SK-N-SH (cell line): ENCODE measurements around the gene AP2A2. TPM values are rescaled to one million over a fixed set of nuclear protein-coding genes. Genes with fewer than 3 reads are reported as not detected.

Source experiments
- CTCF ChIA-PET: fragments of 300-600, 350-600 bp; formaldehyde crosslinking; extraction: SDS; loops from one replicate; lab custom pipeline; 2021; lab: Yijun Ruan, JAX
- POLR2A ChIA-PET: fragments of 350-600 bp; sonication (Branson Sonifier 250); formaldehyde crosslinking; extraction: SDS; loops from one replicate; lab custom pipeline; 2020; ENCODE audit warnings: antibody characterized with exemption, inconsistent platforms; lab: Yijun Ruan, JAX
- DNase-seq: peaks from one replicate; pipeline ENCODE4 v3.0.0; 2012
- H2AFZ ChIP-seq: fragments of 200-600 bp; sonication (generic); 2 replicates; pipeline ENCODE4 v1.8.1; 2016; ENCODE audit warnings: antibody characterized with exemption, mild to moderate bottlenecking, low read depth
- H3F3A ChIP-seq: fragments of 200-600 bp; sonication (generic); replicated peaks from 2 replicates; pipeline ENCODE3; 2016; ENCODE audit warnings: antibody characterized with exemption, mild to moderate bottlenecking; ENCODE audit not compliant: insufficient read depth
- H3K27ac ChIP-seq, 2 experiments: fragments of 200-500 bp in 1 of 2; fragments of 200-600 bp in 1 of 2; sonication (Bioruptor generic) in 1 of 2; sonication (generic), shearing (Covaris generic) in 1 of 2; 2 replicates each; pipeline versions ENCODE4 v1.5.1 to v1.6.1; 2014 to 2016; ENCODE audit warnings: low read depth in 2 of 2, inconsistent platforms in 1 of 2, low read length in 1 of 2, mild to moderate bottlenecking in 1 of 2, mixed read lengths in 1 of 2
- H3K27me3 ChIP-seq: fragments of 200-600 bp; sonication (generic), shearing (Covaris generic); 2 replicates; pipeline ENCODE4 v1.6.1; 2016; ENCODE audit warnings: mixed run types; ENCODE audit not compliant: insufficient read depth
- H3K36me3 ChIP-seq, 2 experiments: fragments of 200-500 bp in 1 of 2; fragments of 200-600 bp in 1 of 2; sonication (Bioruptor generic) in 1 of 2; sonication (generic) in 1 of 2; replicated peaks in 1 of 2; 2 replicates each; pipeline versions ENCODE3 to v1.5.1; 2014 to 2016; ENCODE audit warnings: low read length in 1 of 2, mild to moderate bottlenecking in 1 of 2; ENCODE audit not compliant: insufficient read depth in 2 of 2, control insufficient read depth in 1 of 2
- H3K4me1 ChIP-seq, 2 experiments: fragments of 200-500 bp in 1 of 2; fragments of 200-600 bp in 1 of 2; sonication (Bioruptor generic) in 1 of 2; sonication (generic), shearing (Covaris generic) in 1 of 2; 2 replicates each; pipeline versions ENCODE4 v1.5.1 to v1.6.1; 2014 to 2016; ENCODE audit warnings: low read depth in 1 of 2, low read length in 1 of 2, mixed run types in 1 of 2; ENCODE audit not compliant: insufficient read depth in 2 of 2, control insufficient read depth in 1 of 2
- H3K4me2 ChIP-seq: fragments of 200-600 bp; sonication (generic), shearing (Covaris generic); 2 replicates; pipeline ENCODE4 v1.6.1; 2017; ENCODE audit warnings: mixed run types
- H3K4me3 ChIP-seq, 2 experiments: fragments of 200-500 bp in 1 of 2; fragments of 200-600 bp in 1 of 2; sonication (Bioruptor generic) in 1 of 2; sonication (generic), shearing (Covaris generic) in 1 of 2; 2 replicates each; pipeline versions ENCODE4 v1.5.1 to v1.8.1; 2014 to 2016; ENCODE audit warnings: low read depth in 2 of 2, inconsistent platforms in 1 of 2, low read length in 1 of 2, mild to moderate bottlenecking in 1 of 2, mixed read lengths in 1 of 2, moderate library complexity in 1 of 2
- H3K79me2 ChIP-seq: fragments of 200-600 bp; sonication (generic); 2 replicates; pipeline ENCODE4 v1.8.1; 2017; ENCODE audit warnings: mild to moderate bottlenecking; ENCODE audit not compliant: insufficient read depth
- H3K9ac ChIP-seq: fragments of 200-600 bp; sonication (generic); 2 replicates; pipeline ENCODE4 v1.6.1; 2017; ENCODE audit warnings: mixed run types
- H3K9me2 ChIP-seq: fragments of 200-600 bp; sonication (generic); 2 replicates; pipeline ENCODE4 v1.6.1; 2017; ENCODE audit warnings: mixed run types
- H3K9me3 ChIP-seq: fragments of 200-600 bp; sonication (generic); 2 replicates; pipeline ENCODE4 v1.6.1; 2017; ENCODE audit warnings: mixed run types, mild to moderate bottlenecking, moderate library complexity
- H4K20me1 ChIP-seq: fragments of 200-600 bp; sonication (generic); 2 replicates; pipeline ENCODE4 v1.6.1; 2017; ENCODE audit warnings: mild to moderate bottlenecking, mixed run types; ENCODE audit not compliant: insufficient read depth
- CHD2 ChIP-seq: fragments of 150-350 bp; IDR thresholded peaks from 2 replicates; pipeline ENCODE4 v1.6.1; 2018; ENCODE audit warnings: low read length; ENCODE audit not compliant: partially characterized antibody
- EZH2phosphoT487 ChIP-seq: fragments of 200-600 bp; sonication (generic); IDR thresholded peaks from 2 replicates; pipeline ENCODE4 v1.6.1; 2017; ENCODE audit warnings: low read depth, mixed run types, mild to moderate bottlenecking, antibody characterized with exemption, moderate library complexity, borderline replicate concordance
- FOXM1 ChIP-seq: IDR thresholded peaks from 2 replicates; pipeline ENCODE4 v1.4.0; 2012; ENCODE audit warnings: low read depth, mild to moderate bottlenecking
- GABPA ChIP-seq: IDR thresholded peaks from 2 replicates; pipeline ENCODE4 v1.4.0; 2012; ENCODE audit warnings: low read depth, mild to moderate bottlenecking
- GATA2 ChIP-seq: sonication (generic); formaldehyde crosslinking; IDR thresholded peaks from 2 replicates; pipeline ENCODE4 v1.5.0; 2020; ENCODE audit warnings: mild to moderate bottlenecking, missing genetic modification reagents
- POLR2AphosphoS5 ChIP-seq: IDR thresholded peaks from 2 replicates; pipeline ENCODE4 v1.6.1; 2012; ENCODE audit warnings: low read depth, low read length
- RAD21 ChIP-seq: IDR thresholded peaks from 2 replicates; pipeline ENCODE4 v1.6.1; 2012; ENCODE audit warnings: mild to moderate bottlenecking, low read length
- RCOR1 ChIP-seq: fragments of 150-350 bp; IDR thresholded peaks from 2 replicates; pipeline ENCODE4 v1.6.1; 2017; ENCODE audit warnings: antibody characterized with exemption, low read length
- RFX5 ChIP-seq: IDR thresholded peaks from 2 replicates; pipeline ENCODE4 v1.6.1; 2012; ENCODE audit warnings: mild to moderate bottlenecking, improper control_type of control experiment, low read length
- RXRA ChIP-seq: IDR thresholded peaks from 2 replicates; pipeline ENCODE4 v1.4.0; 2012; ENCODE audit warnings: low read depth, mild to moderate bottlenecking, borderline replicate concordance
- SMC3 ChIP-seq: IDR thresholded peaks from 2 replicates; pipeline ENCODE4 v1.6.1; 2012; ENCODE audit warnings: low read depth, low read length, improper control_type of control experiment
- YY1 ChIP-seq: IDR thresholded peaks from 2 replicates; pipeline ENCODE4 v1.4.0; 2012; ENCODE audit warnings: low read depth, mild to moderate bottlenecking
- WGBS: methylation state at CpG from one replicate; pipeline ENCODE4 v1.1.6; 2017; ENCODE audit warnings: low lambda C conversion rate; 5-methylcytosine and 5-hydroxymethylcytosine counted together
- polyA plus RNA-seq, 3 experiments: library from polyadenylated mRNA; depleted of rRNA; stranded (reverse); fragments of >200 nt; gene quantifications; 2 replicates each; pipeline ENCODE4 v1.2.3, GENCODE V29; 2012
- TF ChIP-seq, protein P1 (sequence below): IDR thresholded peaks from 2 replicates; pipeline ENCODE4 v1.6.1; 2012; ENCODE audit warnings: mild to moderate bottlenecking, low read depth, low read length, moderate library complexity
- TF ChIP-seq, protein P2 (sequence below): IDR thresholded peaks from 2 replicates; pipeline ENCODE4 v1.4.0; 2012; ENCODE audit warnings: low read depth

AP2A2 gene
- polyA plus RNA-seq, 1 of the 3 experiments (the other 2 are of a cell fraction), result 42.7 TPM

DNA sequence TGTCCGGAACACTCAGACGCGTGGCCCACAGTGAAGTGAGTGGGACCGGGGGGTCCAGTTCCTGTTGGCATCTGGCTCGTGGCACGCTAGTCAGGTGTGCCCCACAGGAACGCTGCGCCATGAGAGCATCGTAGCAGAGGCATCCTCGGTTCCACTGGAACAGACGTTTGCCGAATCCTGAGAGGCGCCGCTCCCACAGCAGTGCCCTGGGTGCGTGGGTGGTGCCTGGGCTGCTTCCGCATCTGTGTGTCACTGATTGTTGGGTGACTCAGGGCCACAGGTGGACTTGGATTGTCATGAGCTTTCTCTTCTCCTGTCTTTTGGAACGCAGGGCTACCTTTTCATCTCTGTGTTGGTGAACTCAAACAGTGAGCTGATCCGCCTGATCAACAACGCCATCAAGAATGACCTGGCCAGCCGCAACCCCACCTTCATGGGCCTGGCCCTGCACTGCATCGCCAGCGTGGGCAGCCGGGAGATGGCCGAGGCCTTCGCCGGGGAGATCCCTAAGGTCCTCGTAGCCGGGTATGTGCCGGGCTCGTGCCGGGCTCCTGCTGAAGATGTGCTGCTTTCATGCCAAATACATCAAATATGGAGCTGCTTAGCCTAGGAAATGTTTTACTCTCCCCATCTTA is 46.2 kb downstream of the AP2A2 start (continued):
- TF ChIP-seq, protein P1, sequence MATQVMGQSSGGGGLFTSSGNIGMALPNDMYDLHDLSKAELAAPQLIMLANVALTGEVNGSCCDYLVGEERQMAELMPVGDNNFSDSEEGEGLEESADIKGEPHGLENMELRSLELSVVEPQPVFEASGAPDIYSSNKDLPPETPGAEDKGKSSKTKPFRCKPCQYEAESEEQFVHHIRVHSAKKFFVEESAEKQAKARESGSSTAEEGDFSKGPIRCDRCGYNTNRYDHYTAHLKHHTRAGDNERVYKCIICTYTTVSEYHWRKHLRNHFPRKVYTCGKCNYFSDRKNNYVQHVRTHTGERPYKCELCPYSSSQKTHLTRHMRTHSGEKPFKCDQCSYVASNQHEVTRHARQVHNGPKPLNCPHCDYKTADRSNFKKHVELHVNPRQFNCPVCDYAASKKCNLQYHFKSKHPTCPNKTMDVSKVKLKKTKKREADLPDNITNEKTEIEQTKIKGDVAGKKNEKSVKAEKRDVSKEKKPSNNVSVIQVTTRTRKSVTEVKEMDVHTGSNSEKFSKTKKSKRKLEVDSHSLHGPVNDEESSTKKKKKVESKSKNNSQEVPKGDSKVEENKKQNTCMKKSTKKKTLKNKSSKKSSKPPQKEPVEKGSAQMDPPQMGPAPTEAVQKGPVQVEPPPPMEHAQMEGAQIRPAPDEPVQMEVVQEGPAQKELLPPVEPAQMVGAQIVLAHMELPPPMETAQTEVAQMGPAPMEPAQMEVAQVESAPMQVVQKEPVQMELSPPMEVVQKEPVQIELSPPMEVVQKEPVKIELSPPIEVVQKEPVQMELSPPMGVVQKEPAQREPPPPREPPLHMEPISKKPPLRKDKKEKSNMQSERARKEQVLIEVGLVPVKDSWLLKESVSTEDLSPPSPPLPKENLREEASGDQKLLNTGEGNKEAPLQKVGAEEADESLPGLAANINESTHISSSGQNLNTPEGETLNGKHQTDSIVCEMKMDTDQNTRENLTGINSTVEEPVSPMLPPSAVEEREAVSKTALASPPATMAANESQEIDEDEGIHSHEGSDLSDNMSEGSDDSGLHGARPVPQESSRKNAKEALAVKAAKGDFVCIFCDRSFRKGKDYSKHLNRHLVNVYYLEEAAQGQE, result no peak
- TF ChIP-seq FOXM1 (no peak), GATA2 (no peak), RAD21 (no peak), RFX5 (no peak), RCOR1 (no peak), POLR2AphosphoS5 (no peak)
- TF ChIP-seq, protein P2, sequence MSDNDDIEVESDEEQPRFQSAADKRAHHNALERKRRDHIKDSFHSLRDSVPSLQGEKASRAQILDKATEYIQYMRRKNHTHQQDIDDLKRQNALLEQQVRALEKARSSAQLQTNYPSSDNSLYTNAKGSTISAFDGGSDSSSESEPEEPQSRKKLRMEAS, result no peak

DNA sequence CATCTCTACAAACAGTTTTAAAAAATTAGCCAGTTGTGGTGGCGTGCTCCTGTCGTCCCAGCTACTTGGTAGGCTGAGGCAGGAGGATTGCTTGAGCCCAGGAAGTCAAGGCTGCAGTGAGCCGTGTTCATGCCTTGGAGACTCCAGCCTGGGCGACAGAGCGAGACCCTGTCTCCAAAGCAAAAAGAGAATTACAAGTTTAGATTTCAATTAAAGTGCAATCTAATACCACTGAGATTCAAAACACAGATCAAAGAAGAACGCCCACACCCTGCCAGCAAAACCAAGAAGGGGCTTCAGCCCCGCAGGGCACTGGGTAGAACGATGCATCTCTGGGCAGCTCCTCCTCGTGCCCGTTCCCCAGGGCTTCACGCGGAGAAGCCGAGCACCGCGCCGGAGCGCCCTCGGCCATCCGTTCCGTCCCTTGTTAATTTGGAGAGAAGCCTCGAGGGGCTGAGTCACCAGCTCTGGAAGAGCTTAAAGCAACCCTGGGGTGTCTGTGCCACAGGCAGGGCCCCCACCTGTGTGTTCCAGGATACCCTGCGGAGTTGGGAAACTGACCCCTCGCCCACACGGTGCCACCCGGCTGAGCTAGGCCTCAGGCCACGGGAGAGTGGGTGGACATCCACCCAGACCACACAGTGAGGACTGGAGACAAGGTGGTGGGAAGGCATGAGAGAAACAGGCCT is 47.0 kb downstream of the AP2A2 start:
- H4K20me1 ChIP-seq, result peaks cover 9% of the 10 kb centered on the region; the same call in 1 of the 2 replicates
- no peak overlapping the region for H2AFZ ChIP-seq
- no peak for DNase-seq
- no peaks in the 10 kb centered on the region for H3F3A ChIP-seq
- H3K4me2 ChIP-seq, result no peak overlapping the region
- TF ChIP-seq EZH2phosphoT487 (no peak), GATA2 (no peak), YY1 (no peak), RFX5 (no peak), SMC3 (no peak), GABPA (no peak), RXRA (no peak), RCOR1 (no peak), CHD2 (no peak)
- H3K4me3 ChIP-seq, result no peak overlapping the region
- POLR2A ChIA-PET, result no interaction called here
- peaks cover 16% of the 10 kb centered on the region for H3K79me2 ChIP-seq
- H3K27ac ChIP-seq, result no peak overlapping the region
- H3K9ac ChIP-seq, result no peak overlapping the region
- no peaks in the 10 kb centered on the region for H3K27me3 ChIP-seq
- H3K9me3 ChIP-seq, result no peaks in the 10 kb centered on the region
- no peaks in the 10 kb centered on the region for H3K9me2 ChIP-seq
- H3K36me3 ChIP-seq, result peaks cover 0 to 42% of the 10 kb centered on the region in 2 experiments
- 97% methylated on average over 22 of the region's 26 CpGs for WGBS
- CTCF ChIA-PET, result interaction anchor here (0.9 to 1.9 kb wide), 3 partner anchors 18 to 47 kb away, joined by 3 to 4 read pairs (median 4); no protein-coding TSS in a partner anchor
- H3K4me1 ChIP-seq, result peaks cover 0 to 21% of the 10 kb centered on the region in 2 experiments; a peak in 1 of 4 replicates
